ENCODE data around the gene GNGT1. TPM values are rescaled to one million over a fixed set of nuclear protein-coding genes. Genes with fewer than 3 reads are reported as not detected.

Gene GNGT1
- total and polyA plus RNA-seq, 2 of the 8 experiments (the other 6 are each of a cell fraction or from before 2014, with no cell fraction given): 0.26 TPM; not detected in 1

GRCh38 chr7:93897680-93898079 is 8.7 kb upstream of the GNGT1 start:
- H2BK120ac ChIP-seq (replicated peaks; ENCODE audit: low read depth, low read length): no peak overlapping the region
- H3K9me3 ChIP-seq (ENCODE audit: insufficient read depth in 2 of 2, low read depth in 1 of 2, low read length in 1 of 2): no peaks in the 10 kb centered on the region
- H4K91ac ChIP-seq (replicated peaks; ENCODE audit: insufficient read length, low read length): no peak overlapping the region
- no peak overlapping the region for H3K23ac ChIP-seq (ENCODE audit: insufficient read length)
- 83 to 100% methylated on average over 1 to 2 of the region's 2 CpGs for WGBS, 2 experiments (ENCODE audit: extremely low coverage in 1 of 2, insufficient coverage in 1 of 2, insufficient read length in 1 of 2, insufficient replicate concordance in 2 of 2, low coverage in 1 of 2, low lambda C conversion rate in 2 of 2, missing lambda C conversion rate in 1 of 2)
- no peak overlapping the region for H2AFZ ChIP-seq (ENCODE audit: low read length)
- DNase-seq (ENCODE audit: low read depth in 1 of 2, low spot score in 2 of 2) (no peak), FAIRE-seq (no peak)
- no peaks in the 10 kb centered on the region for H3K4me1 ChIP-seq (replicated peaks in 1 of 4; ENCODE audit: control insufficient read depth in 3 of 4, insufficient read depth in 4 of 4, low read length in 3 of 4)
- no peak overlapping the region for H3K27ac ChIP-seq (ENCODE audit: low read depth, low read length)
- no peak overlapping the region for H3K9ac ChIP-seq (replicated peaks in 1 of 4; ENCODE audit: extremely low read depth in 1 of 4, low read depth in 3 of 4, low read length in 3 of 4)
- TF ChIP-seq RBBP5 (IDR thresholded peaks at IDR 0.05; ENCODE audit: borderline replicate concordance, low read depth, low read length) (no peak), KDM5A (IDR thresholded peaks at IDR 0.05; ENCODE audit: low read length) (no peak), BRCA1 (IDR thresholded peaks at IDR 0.05; ENCODE audit: low read depth, low read length) (no peak), YY1 (IDR thresholded peaks at IDR 0.05; ENCODE audit: low read depth, low read length) (no peak), SP1 (IDR thresholded peaks at IDR 0.05; ENCODE audit: low read depth, low read length) (no peak), ATF3 (IDR thresholded peaks at IDR 0.05; ENCODE audit: insufficient read depth, low read depth, low read length) (no peak), NRF1 (IDR thresholded peaks at IDR 0.05; ENCODE audit: low read depth, low read length) (no peak)
- no peak overlapping the region for H3K4ac ChIP-seq (replicated peaks; ENCODE audit: insufficient read length, low read depth, low read length)
- H2BK15ac ChIP-seq (ENCODE audit: low read length): no peak overlapping the region
- no peak overlapping the region for H3K14ac ChIP-seq (ENCODE audit: insufficient read length)
- H3K18ac ChIP-seq (ENCODE audit: extremely low read depth, low read length): no peak overlapping the region
- H3K56ac ChIP-seq (replicated peaks; ENCODE audit: insufficient read length, low read depth, low read length): no peak overlapping the region
- H3K4me2 ChIP-seq (ENCODE audit: insufficient read depth in 1 of 2, low read depth in 2 of 2, low read length in 2 of 2): no peak overlapping the region
- no peak overlapping the region for H2BK12ac ChIP-seq (ENCODE audit: low read depth, low read length)
- no peaks in the 10 kb centered on the region for H3K79me2 ChIP-seq (ENCODE audit: control insufficient read depth in 1 of 2, insufficient read depth in 2 of 2, low read length in 2 of 2)
- H3K79me1 ChIP-seq (ENCODE audit: low read depth, low read length): no peaks in the 10 kb centered on the region
- CTCF ChIA-PET (ENCODE audit: partially characterized antibody): interaction anchor here (0.6 to 2.0 kb wide), 4 partner anchors 8 to 685 kb away, joined by 3 to 5 read pairs (median 4); partner anchors contain the start of gene GNGT1
- H4K8ac ChIP-seq (ENCODE audit: extremely low read depth, insufficient read depth, low read length): no peak overlapping the region
- H3K23me2 ChIP-seq (ENCODE audit: low read depth, low read length): no peaks in the 10 kb centered on the region
- H2BK20ac ChIP-seq (ENCODE audit: low read length): no peak overlapping the region
- no peak overlapping the region for H3K4me3 ChIP-seq (ENCODE audit: extremely low read depth in 1 of 4, insufficient read depth in 2 of 4, low read depth in 3 of 4, low read length in 4 of 4)
- no peak overlapping the region for H4K5ac ChIP-seq (ENCODE audit: insufficient read length, low read depth, low read length)
- no peak overlapping the region for H2AK5ac ChIP-seq (ENCODE audit: low read depth, low read length)
- POLR2A ChIA-PET (ENCODE audit: partially characterized antibody): no interaction called here
- H4K20me1 ChIP-seq (replicated peaks in 1 of 2; ENCODE audit: control insufficient read depth in 1 of 2, insufficient read depth in 2 of 2, low read length in 2 of 2): no peaks in the 10 kb centered on the region
- no peaks in the 10 kb centered on the region for H3K36me3 ChIP-seq (ENCODE audit: control insufficient read depth in 2 of 4, insufficient read depth in 4 of 4, low read length in 3 of 4)
- H3K27me3 ChIP-seq (replicated peaks in 1 of 4; ENCODE audit: control insufficient read depth in 3 of 4, extremely low read depth in 1 of 4, insufficient read depth in 3 of 4, low read length in 3 of 4): no peaks in the 10 kb centered on the region
- H2BK5ac ChIP-seq (ENCODE audit: low read depth, low read length): no peak overlapping the region
